T-cell (primary cell): ENCODE data around the gene PDE4C. TPM values are rescaled to one million over a fixed set of nuclear protein-coding genes. Genes with fewer than 3 reads are reported as not detected.
"Not testable (repeated sequence)": the region's sequence is repeated elsewhere in the genome, so short reads cannot be mapped to it uniquely, and the experiment has no call there.

Experiments used
- ATAC-seq, 4 experiments: fragments of 200-7000 bp in 3 of 4; fragments of 150-1000 bp in 1 of 4; cut with Tn5 transposase; replicated peaks in 1 of 4; 1 replicate in 3 of 4; 2 replicates in 1 of 4; pipeline ENCODE4 v1.10.0; 2021; ENCODE audit warnings: moderate library complexity in 3 of 4, mild to moderate bottlenecking in 2 of 4, moderate number of reproducible peaks in 1 of 4
- CTCF ChIA-PET, 2 donors: fragments of 300-600 bp; sonication (Branson Sonifier 250); formaldehyde crosslinking; loops; one replicate each; lab custom pipeline; 2022; ENCODE audit warnings: antibody characterized with exemption in 2 of 2; lab: Charles Lee
- POLR2A ChIA-PET, 2 donors: fragments of 300-600 bp; sonication (Branson Sonifier 250); formaldehyde crosslinking; loops; one replicate each; lab custom pipeline; 2022; ENCODE audit warnings: antibody characterized with exemption in 2 of 2; lab: Charles Lee
- DNase-seq, 35 experiments: peaks; one replicate each; pipeline versions ENCODE4 v3.0.0 to v3.0.0-alpha.2; 2013 to 2023
- H3K27ac ChIP-seq: one replicate; pipeline ENCODE4 v1.5.1; 2013; ENCODE audit warnings: low read length
- H3K27me3 ChIP-seq, 2 experiments: replicated peaks in 1 of 2; 1 replicate in 1 of 2; 2 replicates in 1 of 2; pipeline versions ENCODE4 v1.6.1 to v1.7.0; 2013; ENCODE audit warnings: low read length in 1 of 2, mixed read lengths in 1 of 2; ENCODE audit not compliant: control insufficient read depth in 2 of 2, insufficient read depth in 2 of 2; ENCODE audit errors: extremely low read depth in 1 of 2
- H3K36me3 ChIP-seq, 2 donors: 1 replicate in 1 of 2; 2 replicates in 1 of 2; pipeline versions ENCODE4 v1.6.1 to v1.7.0; 2013; ENCODE audit warnings: low read length in 1 of 2; ENCODE audit not compliant: control insufficient read depth in 2 of 2, insufficient read depth in 1 of 2; ENCODE audit errors: extremely low read depth in 1 of 2
- H3K4me1 ChIP-seq, 2 experiments: 1 replicate in 1 of 2; 2 replicates in 1 of 2; pipeline versions ENCODE4 v1.6.1 to v1.7.0; 2013; ENCODE audit warnings: low read length in 2 of 2, mixed read lengths in 1 of 2; ENCODE audit not compliant: insufficient read depth in 2 of 2, control insufficient read depth in 1 of 2; ENCODE audit errors: extremely low read depth in 1 of 2
- H3K4me3 ChIP-seq, 2 donors: 1 replicate in 1 of 2; 2 replicates in 1 of 2; pipeline versions ENCODE4 v1.5.1 to v1.7.0; 2013; ENCODE audit warnings: mild to moderate bottlenecking in 2 of 2, low read length in 1 of 2, moderate library complexity in 1 of 2; ENCODE audit not compliant: control insufficient read depth in 1 of 2; ENCODE audit errors: extremely low read depth in 1 of 2
- H3K9me3 ChIP-seq: 2 replicates; pipeline ENCODE4 v1.7.0; 2013
- H3K27ac Mint-ChIP-seq, 2 donors: one replicate each; pipeline ENCODE4 v1.8.0; 2020 to 2021; ENCODE audit warnings: mild to moderate bottlenecking in 2 of 2, mixed read lengths in 2 of 2
- H3K27me3 Mint-ChIP-seq, 2 donors: one replicate each; pipeline ENCODE4 v1.8.0; 2021 to 2022; ENCODE audit warnings: mixed read lengths in 2 of 2
- H3K36me3 Mint-ChIP-seq: one replicate; pipeline ENCODE4 v1.8.0; 2021; ENCODE audit warnings: mixed read lengths
- H3K4me1 Mint-ChIP-seq, 3 donors: one replicate each; pipeline ENCODE4 v1.8.0; 2020 to 2022; ENCODE audit warnings: mixed read lengths in 3 of 3, mild to moderate bottlenecking in 1 of 3
- H3K4me3 Mint-ChIP-seq, 3 donors: one replicate each; pipeline ENCODE4 v1.8.0; 2020 to 2022; ENCODE audit warnings: mild to moderate bottlenecking in 3 of 3, mixed read lengths in 3 of 3, moderate library complexity in 3 of 3
- H3K9me3 Mint-ChIP-seq, 3 donors: one replicate each; pipeline ENCODE4 v1.8.0; 2020 to 2022; ENCODE audit warnings: mixed read lengths in 3 of 3
- WGBS: methylation state at CpG from one replicate; pipeline ENCODE4 v1.1.5; 2013; ENCODE audit warnings: missing lambda C conversion rate; ENCODE audit not compliant: insufficient coverage; 5-methylcytosine and 5-hydroxymethylcytosine counted together
- total RNA-seq, 35 experiments: library from RNA in 6 of 35; stranded (reverse) in 6 of 35; fragments of 120-200 nt in 1 of 35; gene quantifications; one replicate each; pipeline versions ENCODE4 v1.2.1 to v1.2.4 and lab custom pipeline; 2013 to 2026

The PDE4C gene
- total RNA-seq, 5 donors from 2014 or later (not counting 1 experiment from before 2014, with no cell fraction given), result not detected

- Mint-ChIP-seq H3K36me3 (no peaks in the 10 kb centered on the region), H3K4me1 (no peaks in the 10 kb centered on the region), H3K9me3 (no peaks in the 10 kb centered on the region), H3K4me3 (no peak overlapping the region), H3K27ac (no peak overlapping the region), H3K27me3 (peaks cover 4 to 19% of the 10 kb centered on the region in 2 donors)
- Histone ChIP-seq H3K36me3 (no peaks in the 10 kb centered on the region), H3K4me1 (no peaks in the 10 kb centered on the region), H3K27ac (no peak overlapping the region), H3K9me3 (no peaks in the 10 kb centered on the region), H3K4me3 (no peak overlapping the region), H3K27me3 (peaks cover 0 to 42% of the 10 kb centered on the region in 2 experiments)
- DNase-seq, result no peak
- POLR2A ChIA-PET, result interaction anchor here (0.6 to 0.7 kb wide), 4 partner anchors 9 to 1146 kb away, joined by 3 to 7 read pairs (median 4); no protein-coding TSS in a partner anchor
- 72% methylated on average over 14 of the region's 14 CpGs for WGBS
- ATAC-seq, result no peak
- CTCF ChIA-PET, result no interaction called here
Observed at GRCh38 chr19:18211683-18212082, 14.6 kb downstream of the PDE4C start.

DNA sequence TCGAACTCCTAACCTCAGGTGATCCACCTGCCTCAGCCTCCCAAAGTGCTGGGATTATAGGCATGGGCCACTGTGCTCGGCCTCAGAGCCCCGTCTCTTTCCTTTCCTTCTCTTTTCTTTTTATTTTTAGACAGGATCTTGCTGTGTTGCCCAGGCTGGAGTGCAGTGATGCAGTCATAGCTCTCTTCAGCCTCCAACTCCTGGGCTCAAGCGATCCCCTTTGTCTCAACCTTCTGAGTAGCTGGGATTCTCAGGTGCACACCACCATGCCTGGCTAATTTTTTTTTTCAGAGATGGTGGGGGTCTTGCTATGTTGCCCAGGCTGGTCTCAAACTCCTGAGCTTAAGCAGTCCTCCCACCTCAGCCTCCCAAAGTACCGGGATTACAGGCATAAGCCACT lies 16.3 kb downstream of the PDE4C start:
- H3K36me3 ChIP-seq, POLR2A ChIA-PET, ATAC-seq, H3K4me1 Mint-ChIP-seq, DNase-seq, H3K9me3 ChIP-seq, H3K4me3 Mint-ChIP-seq, H3K36me3 Mint-ChIP-seq, H3K4me3 ChIP-seq, H3K27ac ChIP-seq, H3K4me1 ChIP-seq, H3K27ac Mint-ChIP-seq, H3K9me3 Mint-ChIP-seq: not testable (repeated sequence)
- CTCF ChIA-PET, result interaction anchor here in 1 of 2 donors (1.8 kb wide), 1 partner anchor 42 kb away, joined by 7 read pairs; no protein-coding TSS in a partner anchor
- 60% methylated on average over 1 of the region's 5 CpGs for whole genome bisulfite sequencing
- peaks cover 0 to 44% of the 10 kb centered on the region in 2 experiments for H3K27me3 ChIP-seq
- H3K27me3 Mint-ChIP-seq, result peaks cover 4 to 19% of the 10 kb centered on the region in 2 donors

GRCh38 chr19:18208098-18208951 lies 17.9 kb downstream of the PDE4C start:
- Histone ChIP-seq H3K9me3 (no peaks in the 10 kb centered on the region), H3K4me3 (no peak overlapping the region), H3K27me3 (peaks cover 0 to 43% of the 10 kb centered on the region in 2 experiments), H3K36me3 (no peaks in the 10 kb centered on the region), H3K4me1 (peaks cover 5 to 19% of the 10 kb centered on the region in 2 experiments), H3K27ac (no peak overlapping the region)
- CTCF ChIA-PET, result interaction anchor here (0.6 to 2.0 kb wide), 8 partner anchors 13 to 711 kb away, joined by 3 to 13 read pairs (median 4); partner anchors contain the start of genes DDX49 (in 1 of the 2) and MPV17L2 (in 1 of the 2)
- Mint-ChIP-seq H3K9me3 (no peaks in the 10 kb centered on the region), H3K36me3 (no peaks in the 10 kb centered on the region), H3K27me3 (peaks cover 4 to 17% of the 10 kb centered on the region in 2 donors), H3K27ac (peak overlapping the region in 1 of 2 donors; percentile 16), H3K4me3 (no peak overlapping the region), H3K4me1 (peaks cover 8 to 14% (median 8%) of the 10 kb centered on the region in 3 donors)
- POLR2A ChIA-PET, result interaction anchor here in 1 of 2 donors (0.6 kb wide), 1 partner anchor 648 kb away, joined by 6 read pairs; no protein-coding TSS in a partner anchor
- DNase-seq (peak in 25 of 35 experiments; percentile 23 to 70 (median 48)), ATAC-seq (no peak)
- WGBS, result 41% methylated on average over 5 of the region's 32 CpGs

DNA sequence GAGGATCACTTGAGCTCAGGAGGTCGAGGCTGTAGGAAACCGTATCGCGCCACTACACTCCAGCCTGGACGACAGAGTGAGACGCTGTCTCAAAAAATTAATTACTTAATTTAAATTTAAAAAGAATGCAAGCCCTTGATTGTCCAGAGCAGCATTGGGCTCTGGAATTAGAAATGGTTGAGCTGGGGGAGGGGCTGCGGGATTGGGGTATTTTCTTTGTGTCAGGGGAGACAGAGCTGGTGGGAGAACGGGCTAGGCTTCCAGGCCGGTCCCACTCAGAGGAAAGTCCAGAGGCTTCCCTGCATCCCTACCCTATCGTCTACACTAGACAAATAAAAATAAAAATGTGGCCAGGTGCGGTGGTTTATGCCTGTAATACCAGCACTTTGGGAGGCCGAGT lies 20.2 kb downstream of the PDE4C start:
- no peaks in the 10 kb centered on the region for H3K9me3 ChIP-seq
- H3K36me3 Mint-ChIP-seq, result peaks cover 3% of the 10 kb centered on the region

GRCh38 chr19:18205200-18205892 lies 20.9 kb downstream of the PDE4C start:
- ChIA-PET POLR2A (no interaction called here), CTCF (interaction anchor here in 1 of 2 donors (0.5 to 3.5 kb wide), 6 partner anchors 10 to 762 kb away, joined by 3 to 26 read pairs (median 4); partner anchors contain the start of gene MPV17L2)
- DNase-seq, result peak in 28 of 35 experiments; percentile 28 to 62 (median 43)
- no peak for ATAC-seq
- Mint-ChIP-seq H3K4me3 (peak overlapping the region; percentile 87 to 94 (median 88)), H3K9me3 (no peaks in the 10 kb centered on the region), H3K4me1 (peaks cover 22 to 30% (median 24%) of the 10 kb centered on the region in 3 donors), H3K27ac (peak overlapping the region in 1 of 2 donors; percentile 39), H3K27me3 (peaks cover 4 to 10% of the 10 kb centered on the region in 2 donors), H3K36me3 (peaks cover 3% of the 10 kb centered on the region)
- H3K36me3 ChIP-seq, result peaks cover 0 to 3% of the 10 kb centered on the region in 2 donors
- H3K4me3 ChIP-seq, result peak overlapping the region; percentile 68 to 89
- no peaks in the 10 kb centered on the region for H3K9me3 ChIP-seq
- peak overlapping the region; percentile 77 for H3K27ac ChIP-seq
- H3K4me1 ChIP-seq, result peaks cover 12 to 31% of the 10 kb centered on the region in 2 experiments
- H3K27me3 ChIP-seq, result peaks cover 0 to 25% of the 10 kb centered on the region in 2 experiments
- no CpG with 5 or more reads among the region's 36 CpGs for WGBS

More for the DNA sequence above, 20.2 kb downstream of the PDE4C start:
- Mint-ChIP-seq H3K4me3 (peak overlapping the region in 1 of 3 donors; percentile 94), H3K27ac (no peak overlapping the region), H3K4me1 (peaks cover 22 to 30% (median 24%) of the 10 kb centered on the region in 3 donors), H3K27me3 (peaks cover 4 to 12% of the 10 kb centered on the region in 2 donors), H3K9me3 (no peaks in the 10 kb centered on the region)
- H3K4me3 ChIP-seq, result no peak overlapping the region
- DNase-seq (no peak), ATAC-seq (no peak)
- WGBS, result 92% methylated on average over 2 of the region's 12 CpGs
- H3K27me3 ChIP-seq, result peaks cover 0 to 32% of the 10 kb centered on the region in 2 experiments
- H3K27ac ChIP-seq, result no peak overlapping the region
- peaks cover 0 to 3% of the 10 kb centered on the region in 2 donors for H3K36me3 ChIP-seq
- H3K4me1 ChIP-seq, result peaks cover 12 to 31% of the 10 kb centered on the region in 2 experiments
- ChIA-PET POLR2A (no interaction called here), CTCF (interaction anchor here in 1 of 2 donors (1.3 to 3.5 kb wide), 2 partner anchors 14 to 123 kb away, joined by 3 to 26 read pairs; partner anchors contain the start of gene MPV17L2)
